A673 (cell line): Measurements from ENCODE around the gene TBC1D5. TPM values are rescaled to one million over a fixed set of nuclear protein-coding genes. Genes with fewer than 3 reads are reported as not detected.

Experiments
- BruUV-seq: library from RNA; stranded (reverse); fragments of 400-500 nt; replicated peaks from 2 replicates; lab custom pipeline; 2021; lab: Mats Ljungman, UMichigan
- CTCF ChIA-PET: fragments of 300-600 bp; sonication (Branson Sonifier 250); formaldehyde crosslinking; loops from one replicate; lab custom pipeline; 2022; ENCODE audit warnings: antibody characterized with exemption; lab: Charles Lee
- POLR2A ChIA-PET: fragments of 300-600 bp; sonication (Branson Sonifier 250); formaldehyde crosslinking; loops from one replicate; lab custom pipeline; 2022; ENCODE audit warnings: antibody characterized with exemption; ENCODE audit not compliant: low non-redundant PET; lab: Charles Lee
- DNase-seq: peaks from one replicate; pipeline ENCODE4 v3.0.0-alpha.2; 2015; ENCODE audit warnings: low spot score
- H3K27ac ChIP-seq: fragments of 200-600 bp; sonication (generic); 2 replicates; pipeline ENCODE4 v1.5.1; 2016; ENCODE audit warnings: mixed run types, low read depth, mild to moderate bottlenecking, mixed read lengths, antibody characterized with exemption, low read length; ENCODE audit not compliant: poor library complexity, severe bottlenecking
- H3K27me3 ChIP-seq: fragments of 200-600 bp; sonication (generic); replicated peaks from 2 replicates; pipeline ENCODE4 v1.6.1; 2017; ENCODE audit warnings: mixed run types, low read depth, mild to moderate bottlenecking, mixed read lengths, antibody characterized with exemption, low read length; ENCODE audit not compliant: insufficient read depth, poor library complexity
- H3K36me3 ChIP-seq: fragments of 200-600 bp; sonication (generic); 2 replicates; pipeline ENCODE4 v1.6.1; 2016; ENCODE audit warnings: mixed run types, mild to moderate bottlenecking, mixed read lengths, antibody characterized with exemption, low read length; ENCODE audit not compliant: insufficient read depth, poor library complexity, severe bottlenecking
- H3K4me1 ChIP-seq: fragments of 200-600 bp; sonication (generic); 2 replicates; pipeline ENCODE4 v1.6.1; 2017; ENCODE audit warnings: mixed run types, mild to moderate bottlenecking, mixed read lengths, antibody characterized with exemption, low read length; ENCODE audit not compliant: insufficient read depth, poor library complexity, severe bottlenecking
- H3K4me3 ChIP-seq: fragments of 200-600 bp; sonication (generic); 2 replicates; pipeline ENCODE4 v1.5.1; 2016; ENCODE audit warnings: low read depth, mixed run types, mild to moderate bottlenecking, mixed read lengths, low read length; ENCODE audit not compliant: poor library complexity, severe bottlenecking
- H3K9me3 ChIP-seq: fragments of 200-600 bp; sonication (generic); 2 replicates; pipeline ENCODE4 v1.6.1; 2016; ENCODE audit warnings: mixed run types, low read depth, mild to moderate bottlenecking, mixed read lengths, antibody characterized with exemption, low read length; ENCODE audit not compliant: poor library complexity, severe bottlenecking
- EZH2 ChIP-seq: fragments of 200-600 bp; sonication (generic); IDR thresholded peaks from 2 replicates; pipeline ENCODE4 v1.6.1; 2017; ENCODE audit warnings: borderline replicate concordance, low read depth, mild to moderate bottlenecking, mixed read lengths, antibody characterized with exemption, low read length; ENCODE audit not compliant: poor library complexity, severe bottlenecking
- intact Hi-C: fragments of 100-400 bp; cut with micrococcal nuclease; formaldehyde crosslinking; loops from one replicate; pipeline ENCODE4 v1.10.0; 2022; ENCODE audit not compliant: unreplicated experiment
- total RNA-seq: library from RNA; stranded (reverse); gene quantifications from 2 replicates; pipeline ENCODE4 v1.2.3, GENCODE V29; 2021
- TF ChIP-seq, protein P1 (sequence below): fragments of 300-800, 200-600 bp; sonication (generic); conservative IDR thresholded peaks from 2 replicates; pipeline ENCODE4 v1.5.1; 2017; ENCODE audit warnings: low read depth, mild to moderate bottlenecking, antibody characterized with exemption, low read length, moderate library complexity, mixed read lengths

Gene TBC1D5
- total RNA-seq, 1 experiment from 2014 or later, result 40.7 TPM

DNA sequence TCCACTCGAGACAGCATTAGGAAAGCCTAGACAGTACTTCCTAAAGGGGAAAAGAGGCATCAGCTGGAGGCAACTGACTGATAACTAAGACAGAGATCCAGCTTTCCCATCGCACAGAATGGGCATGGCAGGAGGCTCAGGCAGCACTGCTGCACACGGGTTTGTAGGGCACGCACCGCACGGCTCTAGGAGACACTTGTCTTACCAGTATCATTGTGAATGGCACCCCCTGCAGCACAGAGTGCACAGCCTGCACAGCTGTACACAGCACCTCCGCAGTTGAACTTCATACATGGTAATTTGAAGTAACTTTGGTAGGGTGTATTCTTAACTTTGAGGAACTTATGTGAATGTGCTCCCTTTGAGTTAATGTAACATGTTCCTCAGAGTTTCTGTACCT, 576.1 kb downstream of the TBC1D5 start:
- ChIA-PET CTCF (no interaction called here), POLR2A (no interaction called here)
- Histone ChIP-seq H3K9me3 (no peaks in the 10 kb centered on the region), H3K36me3 (no peaks in the 10 kb centered on the region), H3K4me3 (no peak overlapping the region), H3K27me3 (no peaks in the 10 kb centered on the region), H3K4me1 (no peaks in the 10 kb centered on the region), H3K27ac (no peak overlapping the region)
- no TSS peak for BruUV-seq
- no peak for DNase-seq
- TF ChIP-seq EZH2, result no peak
- TF ChIP-seq, protein P1, sequence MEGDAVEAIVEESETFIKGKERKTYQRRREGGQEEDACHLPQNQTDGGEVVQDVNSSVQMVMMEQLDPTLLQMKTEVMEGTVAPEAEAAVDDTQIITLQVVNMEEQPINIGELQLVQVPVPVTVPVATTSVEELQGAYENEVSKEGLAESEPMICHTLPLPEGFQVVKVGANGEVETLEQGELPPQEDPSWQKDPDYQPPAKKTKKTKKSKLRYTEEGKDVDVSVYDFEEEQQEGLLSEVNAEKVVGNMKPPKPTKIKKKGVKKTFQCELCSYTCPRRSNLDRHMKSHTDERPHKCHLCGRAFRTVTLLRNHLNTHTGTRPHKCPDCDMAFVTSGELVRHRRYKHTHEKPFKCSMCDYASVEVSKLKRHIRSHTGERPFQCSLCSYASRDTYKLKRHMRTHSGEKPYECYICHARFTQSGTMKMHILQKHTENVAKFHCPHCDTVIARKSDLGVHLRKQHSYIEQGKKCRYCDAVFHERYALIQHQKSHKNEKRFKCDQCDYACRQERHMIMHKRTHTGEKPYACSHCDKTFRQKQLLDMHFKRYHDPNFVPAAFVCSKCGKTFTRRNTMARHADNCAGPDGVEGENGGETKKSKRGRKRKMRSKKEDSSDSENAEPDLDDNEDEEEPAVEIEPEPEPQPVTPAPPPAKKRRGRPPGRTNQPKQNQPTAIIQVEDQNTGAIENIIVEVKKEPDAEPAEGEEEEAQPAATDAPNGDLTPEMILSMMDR, result no peak
- intact Hi-C loops, result no loop called here

GRCh38 chr3:17162116-17162515, 580.3 kb downstream of the TBC1D5 start:
- intact Hi-C loops, result no loop called here
- no TSS peak for BruUV-seq
- H3K9me3 ChIP-seq, result no peaks in the 10 kb centered on the region
- DNase-seq, result no peak
- no peaks in the 10 kb centered on the region for H3K4me1 ChIP-seq
- H3K4me3 ChIP-seq, result no peak overlapping the region
- H3K36me3 ChIP-seq, result no peaks in the 10 kb centered on the region
- ChIA-PET CTCF (no interaction called here), POLR2A (no interaction called here)
- TF ChIP-seq, protein P1, result no peak
- no peak for TF ChIP-seq EZH2
- H3K27me3 ChIP-seq, result no peaks in the 10 kb centered on the region
- H3K27ac ChIP-seq, result no peak overlapping the region

GRCh38 chr3:17160597-17160996, 581.8 kb downstream of the TBC1D5 start:
- POLR2A ChIA-PET, result interaction anchor here (0.6 kb wide), 1 partner anchor 12 kb away, joined by 5 read pairs; no protein-coding TSS in a partner anchor
- Histone ChIP-seq H3K4me3 (no peak overlapping the region), H3K9me3 (no peaks in the 10 kb centered on the region), H3K27me3 (no peaks in the 10 kb centered on the region), H3K36me3 (no peaks in the 10 kb centered on the region), H3K4me1 (no peaks in the 10 kb centered on the region), H3K27ac (no peak overlapping the region)
- CTCF ChIA-PET, result no interaction called here
- no TSS peak for BruUV-seq
- no peak for TF ChIP-seq EZH2
- TF ChIP-seq, protein P1, result no peak
- DNase-seq, result no peak
- intact Hi-C loops, result no loop called here
